Panc1 (cell line): ENCODE measurements around the gene KLC4. TPM values are rescaled to one million over a fixed set of nuclear protein-coding genes. Genes with fewer than 3 reads are reported as not detected.

Experiments used
- ATAC-seq: fragments of 200-7000 bp; cut with Tn5 transposase; 2 replicates; pipeline ENCODE4 v1.9.1; 2020; ENCODE audit warnings: mild to moderate bottlenecking, moderate library complexity
- BruUV-seq: library from RNA; stranded (reverse); fragments of 400-500 nt; replicated peaks from 2 replicates; lab custom pipeline; 2021; lab: Mats Ljungman, UMichigan
- CTCF ChIA-PET: fragments of 300-600 bp; sonication (Branson Sonifier 250); formaldehyde crosslinking; loops from one replicate; lab custom pipeline; 2022; ENCODE audit warnings: antibody characterized with exemption; lab: Charles Lee
- POLR2A ChIA-PET: fragments of 300-600 bp; sonication (Branson Sonifier 250); formaldehyde crosslinking; loops from one replicate; lab custom pipeline; 2022; ENCODE audit warnings: antibody characterized with exemption; lab: Charles Lee
- DNase-seq: peaks from one replicate; pipeline ENCODE4 v3.0.0-alpha.2; 2010; ENCODE audit warnings: low read depth, low spot score
- H3K27ac ChIP-seq: 2 replicates; pipeline ENCODE4 v1.5.1; 2011; ENCODE audit warnings: mild to moderate bottlenecking, low read length, inconsistent platforms
- H3K27me3 ChIP-seq: fragments of 200-500 bp; sonication (Bioruptor generic); 2 replicates; pipeline ENCODE4 v1.6.0; 2014; ENCODE audit warnings: low read length, inconsistent platforms; ENCODE audit not compliant: control insufficient read depth, insufficient read depth
- H3K36me3 ChIP-seq: fragments of 200-500 bp; sonication (Bioruptor generic); 2 replicates; pipeline ENCODE4 v1.5.1; 2014; ENCODE audit warnings: inconsistent platforms, mild to moderate bottlenecking, low read length, moderate library complexity; ENCODE audit not compliant: control insufficient read depth, insufficient read depth
- H3K4me1 ChIP-seq: 2 replicates; pipeline ENCODE4 v1.5.1; 2011; ENCODE audit warnings: inconsistent platforms, mild to moderate bottlenecking, low read length, moderate library complexity; ENCODE audit not compliant: control insufficient read depth, insufficient read depth
- H3K4me3 ChIP-seq, 2 experiments: 2 replicates each; pipeline ENCODE4 v1.5.1; 2011 to 2012; ENCODE audit warnings: low read depth in 2 of 2, low read length in 2 of 2, mild to moderate bottlenecking in 2 of 2, inconsistent platforms in 1 of 2, moderate library complexity in 1 of 2
- H3K9me3 ChIP-seq: fragments of 200-500 bp; sonication (Bioruptor generic); 2 replicates; pipeline ENCODE4 v1.5.1; 2014; ENCODE audit warnings: low read depth, mild to moderate bottlenecking, inconsistent platforms, low read length, moderate library complexity; ENCODE audit not compliant: control insufficient read depth, insufficient read depth
- CTCF ChIP-seq: fragments of 450-650 bp; IDR thresholded peaks from 2 replicates; pipeline ENCODE4 v1.5.1; 2017; ENCODE audit warnings: mild to moderate bottlenecking
- POLR2AphosphoS5 ChIP-seq: IDR thresholded peaks from 2 replicates; pipeline ENCODE4 v1.6.1; 2012; ENCODE audit warnings: mild to moderate bottlenecking, low read depth, low read length, moderate library complexity
- SIN3A ChIP-seq: IDR thresholded peaks from 2 replicates; pipeline ENCODE4 v1.6.1; 2012; ENCODE audit warnings: low read depth, mild to moderate bottlenecking, low read length, moderate library complexity, borderline replicate concordance; ENCODE audit not compliant: insufficient read depth
- TCF7L2 ChIP-seq: IDR thresholded peaks from 2 replicates; pipeline ENCODE4 v1.6.1; 2011; ENCODE audit warnings: mild to moderate bottlenecking, low read depth, low read length, inconsistent platforms
- in situ Hi-C: cut with HindIII; loops from 2 replicates; pipeline ENCODE4 v1.10.0; 2016; ENCODE audit warnings: low sequenced_read_pairs, low pct_unique_long_range_greater_than_20kb
- intact Hi-C: fragments of 100-400 bp; cut with micrococcal nuclease; formaldehyde crosslinking; loops from one replicate; pipeline ENCODE4 v1.10.0; 2022; ENCODE audit not compliant: unreplicated experiment
- total RNA-seq: library from RNA; stranded (reverse); gene quantifications from one replicate; pipeline ENCODE4 v1.2.1, GENCODE V29; 2021; ENCODE audit not compliant: unreplicated experiment
- TF ChIP-seq, protein P1 (sequence below), 2 experiments: IDR thresholded peaks; 2 replicates each; pipeline ENCODE4 v1.6.1; 2011 to 2012; ENCODE audit warnings: low read depth in 2 of 2, control low read depth in 1 of 2, low read length in 1 of 2, mild to moderate bottlenecking in 1 of 2, moderate library complexity in 1 of 2; ENCODE audit not compliant: insufficient read depth in 1 of 2

Gene KLC4
- total RNA-seq, 1 experiment from 2014 or later, result 22.6 TPM

- ChIA-PET CTCF (no interaction called here), POLR2A (no interaction called here)
- Histone ChIP-seq H3K27ac (no peak overlapping the region), H3K4me1 (peaks cover 3% of the 10 kb centered on the region; the same call in 1 of the 2 replicates), H3K4me3 (no peak overlapping the region), H3K36me3 (no peaks in the 10 kb centered on the region; the same call in 1 of the 2 replicates), H3K27me3 (no peaks in the 10 kb centered on the region), H3K9me3 (no peaks in the 10 kb centered on the region)
- in situ Hi-C loops (no loop called here), intact Hi-C loops (no loop called here)
- TF ChIP-seq POLR2AphosphoS5 (no peak), SIN3A (no peak), TCF7L2 (no peak), CTCF (no peak)
- TF ChIP-seq, protein P1, sequence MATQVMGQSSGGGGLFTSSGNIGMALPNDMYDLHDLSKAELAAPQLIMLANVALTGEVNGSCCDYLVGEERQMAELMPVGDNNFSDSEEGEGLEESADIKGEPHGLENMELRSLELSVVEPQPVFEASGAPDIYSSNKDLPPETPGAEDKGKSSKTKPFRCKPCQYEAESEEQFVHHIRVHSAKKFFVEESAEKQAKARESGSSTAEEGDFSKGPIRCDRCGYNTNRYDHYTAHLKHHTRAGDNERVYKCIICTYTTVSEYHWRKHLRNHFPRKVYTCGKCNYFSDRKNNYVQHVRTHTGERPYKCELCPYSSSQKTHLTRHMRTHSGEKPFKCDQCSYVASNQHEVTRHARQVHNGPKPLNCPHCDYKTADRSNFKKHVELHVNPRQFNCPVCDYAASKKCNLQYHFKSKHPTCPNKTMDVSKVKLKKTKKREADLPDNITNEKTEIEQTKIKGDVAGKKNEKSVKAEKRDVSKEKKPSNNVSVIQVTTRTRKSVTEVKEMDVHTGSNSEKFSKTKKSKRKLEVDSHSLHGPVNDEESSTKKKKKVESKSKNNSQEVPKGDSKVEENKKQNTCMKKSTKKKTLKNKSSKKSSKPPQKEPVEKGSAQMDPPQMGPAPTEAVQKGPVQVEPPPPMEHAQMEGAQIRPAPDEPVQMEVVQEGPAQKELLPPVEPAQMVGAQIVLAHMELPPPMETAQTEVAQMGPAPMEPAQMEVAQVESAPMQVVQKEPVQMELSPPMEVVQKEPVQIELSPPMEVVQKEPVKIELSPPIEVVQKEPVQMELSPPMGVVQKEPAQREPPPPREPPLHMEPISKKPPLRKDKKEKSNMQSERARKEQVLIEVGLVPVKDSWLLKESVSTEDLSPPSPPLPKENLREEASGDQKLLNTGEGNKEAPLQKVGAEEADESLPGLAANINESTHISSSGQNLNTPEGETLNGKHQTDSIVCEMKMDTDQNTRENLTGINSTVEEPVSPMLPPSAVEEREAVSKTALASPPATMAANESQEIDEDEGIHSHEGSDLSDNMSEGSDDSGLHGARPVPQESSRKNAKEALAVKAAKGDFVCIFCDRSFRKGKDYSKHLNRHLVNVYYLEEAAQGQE (IDR thresholded peaks at IDR 0.05; ENCODE audit: insufficient read depth in 1 of 2, low read depth in 2 of 2, low read length in 1 of 2), result no peak
- no TSS peak for BruUV-seq
- DNase-seq (no peak), ATAC-seq (no peak)
These were observed 22.7 kb upstream of the KLC4 start for GRCh38 chr6:43036712-43037111.

DNA sequence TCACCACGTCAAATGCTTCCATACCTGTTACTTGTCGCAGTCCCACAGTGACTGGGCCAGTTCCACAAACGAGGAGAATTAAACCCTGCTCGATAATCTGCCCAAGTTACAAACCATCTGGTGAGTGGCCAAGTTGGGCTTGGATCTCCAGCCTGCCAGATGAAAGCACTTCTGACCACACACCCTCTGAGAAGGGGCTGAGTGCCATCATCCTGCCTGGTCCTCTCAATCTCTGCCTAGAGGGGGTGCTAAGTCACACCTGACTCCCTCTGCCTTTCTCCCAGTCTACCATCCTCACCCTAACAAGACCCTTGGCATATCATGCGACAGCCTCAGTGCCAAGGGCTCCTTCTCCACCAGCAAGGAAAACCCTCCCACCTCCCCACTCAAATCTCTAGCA is 22.2 kb upstream of the KLC4 start:
- H3K9me3 ChIP-seq, result no peaks in the 10 kb centered on the region
- DNase-seq, result no peak
- H3K4me1 ChIP-seq, result peaks cover 3% of the 10 kb centered on the region; the same call in 1 of the 2 replicates
- H3K27ac ChIP-seq, result no peak overlapping the region
- in situ Hi-C loops, result no loop called here
- ATAC-seq, result no peak
- H3K27me3 ChIP-seq, result no peaks in the 10 kb centered on the region
- intact Hi-C loops, result no loop called here
- BruUV-seq, result no TSS peak
- ChIA-PET CTCF (interaction anchor here (0.6 kb wide), 1 partner anchor 120 kb away, joined by 3 read pairs; no protein-coding TSS in a partner anchor), POLR2A (interaction anchor here (0.7 kb wide), 1 partner anchor 50 kb away, joined by 3 read pairs; no protein-coding TSS in a partner anchor)
- no peaks in the 10 kb centered on the region; the same call in 1 of the 2 replicates for H3K36me3 ChIP-seq
- no peak overlapping the region for H3K4me3 ChIP-seq
- TF ChIP-seq SIN3A (no peak), CTCF (no peak), POLR2AphosphoS5 (no peak), TCF7L2 (no peak)
- TF ChIP-seq, protein P1 (IDR thresholded peaks at IDR 0.05; ENCODE audit: insufficient read depth in 1 of 2, low read depth in 2 of 2, low read length in 1 of 2), result no peak
